ES-I3 (cell line): ENCODE measurements around the gene FMN1.

Experiments
- H3K36me3 ChIP-seq: 2 replicates; pipeline ENCODE4 v1.6.1; 2013; ENCODE audit warnings: mild to moderate bottlenecking, low read length, control low read depth, moderate library complexity; ENCODE audit not compliant: insufficient read depth
- H3K4me1 ChIP-seq: 2 replicates; pipeline ENCODE4 v1.6.1; 2013; ENCODE audit warnings: mild to moderate bottlenecking, control low read depth, low read length; ENCODE audit not compliant: insufficient read depth
- H3K9ac ChIP-seq: 2 replicates; pipeline ENCODE4 v1.6.1; 2013; ENCODE audit warnings: low read depth, mild to moderate bottlenecking, low read length, moderate library complexity
- H3K9me3 ChIP-seq: 2 replicates; pipeline ENCODE4 v1.6.1; 2013; ENCODE audit warnings: mild to moderate bottlenecking, low read length, moderate library complexity; ENCODE audit not compliant: control insufficient read depth, insufficient read depth

Gene FMN1

DNA sequence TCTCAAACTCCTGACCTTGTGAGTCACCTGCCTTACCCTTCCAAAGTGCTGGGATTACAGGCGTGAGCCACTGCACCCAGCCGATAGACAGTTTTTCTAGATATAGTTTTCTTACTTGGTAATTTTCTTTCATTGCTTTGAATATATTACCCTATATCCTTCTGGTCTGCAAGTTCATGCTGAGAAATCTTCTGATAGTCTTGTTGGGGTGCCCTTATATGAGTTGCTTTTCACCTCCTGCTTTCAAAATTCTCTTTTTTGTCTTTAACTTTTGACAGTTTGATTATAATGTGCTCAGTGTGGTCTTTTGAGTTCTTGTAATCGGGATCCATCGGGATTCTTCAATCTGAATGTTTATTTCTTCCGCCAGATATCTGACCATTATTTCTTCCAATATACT lies 259.4 kb downstream of the FMN1 start:
- H3K4me1 ChIP-seq: no peaks in the 10 kb centered on the region
- no peaks in the 10 kb centered on the region for H3K36me3 ChIP-seq
- no peak overlapping the region for H3K9ac ChIP-seq
- H3K9me3 ChIP-seq: peaks cover 7% of the 10 kb centered on the region

DNA sequence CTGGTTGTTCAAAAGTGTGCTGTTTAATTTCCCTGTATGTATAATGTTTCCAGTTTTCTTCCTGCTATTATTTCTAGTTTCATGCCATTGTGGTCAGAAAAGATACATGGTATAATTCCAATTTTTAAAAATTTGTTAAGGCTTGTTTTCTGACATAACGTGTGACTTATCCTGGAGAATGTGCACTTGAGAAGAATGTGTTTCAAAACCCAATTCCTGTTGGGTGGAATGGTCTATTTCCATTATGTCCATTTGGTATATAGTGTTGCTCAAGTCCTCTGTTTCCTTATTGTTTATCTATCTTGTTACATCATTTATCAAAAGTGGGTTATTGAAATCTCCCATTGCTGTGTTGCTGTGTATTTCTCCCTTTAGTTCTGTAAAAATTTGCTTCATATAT lies 261.3 kb downstream of the FMN1 start:
- H3K4me1 ChIP-seq: 0 out of 2 replicates have a peak, but pooled peaks cover 4% of the 10 kb centered on the region

DNA sequence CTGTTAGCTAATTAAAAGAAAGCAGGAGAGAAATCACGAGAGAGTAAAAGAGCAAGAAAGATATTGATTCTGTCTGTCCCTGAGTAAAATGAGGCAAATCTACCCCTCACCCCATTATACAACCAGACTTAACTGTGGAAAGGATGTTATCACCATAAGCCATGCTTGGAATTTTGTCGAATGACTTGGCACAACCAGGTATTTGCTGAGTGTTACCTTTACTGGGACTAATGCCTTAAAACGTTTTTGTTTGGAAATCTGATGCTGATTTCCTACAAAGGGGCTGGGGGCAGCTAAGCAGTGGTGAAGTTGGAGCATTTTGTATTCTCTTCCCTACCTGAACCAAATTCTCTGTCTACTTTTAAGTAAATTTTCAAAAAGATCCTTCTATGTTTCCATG lies 265.6 kb downstream of the FMN1 start:
- Histone ChIP-seq H3K9ac (no peak overlapping the region), H3K4me1 (0 out of 2 replicates have a peak, but pooled peaks cover 4% of the 10 kb centered on the region), H3K9me3 (peaks cover 4% of the 10 kb centered on the region), H3K36me3 (no peaks in the 10 kb centered on the region)

More for the DNA sequence above, 261.3 kb downstream of the FMN1 start:
- Histone ChIP-seq H3K36me3 (no peaks in the 10 kb centered on the region), H3K9me3 (peaks cover 7% of the 10 kb centered on the region), H3K9ac (no peak overlapping the region)

- peaks cover 4% of the 10 kb centered on the region for H3K9me3 ChIP-seq
- H3K4me1 ChIP-seq: 0 out of 2 replicates have a peak, but pooled peaks cover 4% of the 10 kb centered on the region
- H3K9ac ChIP-seq: no peak overlapping the region
- H3K36me3 ChIP-seq: no peaks in the 10 kb centered on the region
These were observed 267.4 kb downstream of the FMN1 start for GRCh38 chr15:32927124-32927523.

DNA sequence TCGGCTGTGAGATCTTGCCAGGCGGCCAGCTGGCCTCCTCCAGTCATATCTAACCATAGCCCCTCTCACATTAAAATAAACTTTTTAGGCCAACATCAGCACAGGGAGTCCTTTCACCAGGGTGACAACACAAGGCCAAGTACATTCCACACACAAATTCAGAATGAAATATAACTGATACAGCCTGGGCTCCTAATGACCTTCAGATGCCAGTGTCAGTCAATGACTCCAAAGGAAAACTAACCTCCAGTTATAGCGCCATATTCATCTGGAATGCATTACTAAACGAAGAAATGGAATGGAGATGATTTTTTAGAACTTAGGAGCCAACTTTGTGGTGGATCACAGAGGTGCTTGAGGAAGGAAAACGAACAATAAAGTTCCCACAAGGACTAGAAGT lies 271.3 kb downstream of the FMN1 start:
- H3K36me3 ChIP-seq: no peaks in the 10 kb centered on the region
- H3K4me1 ChIP-seq: peaks cover 7% of the 10 kb centered on the region; the same call in 1 of the 2 replicates
- H3K9ac ChIP-seq: no peak overlapping the region
- no peaks in the 10 kb centered on the region for H3K9me3 ChIP-seq

DNA sequence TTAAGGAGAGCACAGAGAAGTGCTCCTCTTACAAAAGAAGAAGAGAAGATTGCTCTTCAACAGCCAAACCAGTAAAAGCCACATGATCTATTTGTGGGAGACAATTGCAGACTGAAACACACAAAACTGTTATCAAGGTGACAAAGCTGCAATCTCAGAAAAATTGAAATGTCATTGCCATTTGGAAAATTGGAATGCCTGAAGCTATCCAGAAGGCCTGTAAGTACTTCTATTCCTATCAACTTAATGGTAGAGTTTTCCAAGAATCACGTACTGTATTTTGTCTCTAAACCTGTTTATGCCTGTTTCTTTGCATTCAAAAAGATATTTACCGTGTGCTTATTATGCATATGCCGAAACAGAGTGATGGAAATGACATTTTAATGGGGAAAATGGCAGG lies 272.0 kb downstream of the FMN1 start:
- Histone ChIP-seq H3K9me3 (no peaks in the 10 kb centered on the region), H3K36me3 (no peaks in the 10 kb centered on the region), H3K4me1 (peaks cover 7% of the 10 kb centered on the region; the same call in 1 of the 2 replicates), H3K9ac (no peak overlapping the region)

GRCh38 chr15:32919749-32920414 lies 274.6 kb downstream of the FMN1 start:
- no peaks in the 10 kb centered on the region for H3K36me3 ChIP-seq
- peaks cover 7% of the 10 kb centered on the region; the same call in 1 of the 2 replicates for H3K4me1 ChIP-seq
- no peak overlapping the region for H3K9ac ChIP-seq
- no peaks in the 10 kb centered on the region for H3K9me3 ChIP-seq

DNA sequence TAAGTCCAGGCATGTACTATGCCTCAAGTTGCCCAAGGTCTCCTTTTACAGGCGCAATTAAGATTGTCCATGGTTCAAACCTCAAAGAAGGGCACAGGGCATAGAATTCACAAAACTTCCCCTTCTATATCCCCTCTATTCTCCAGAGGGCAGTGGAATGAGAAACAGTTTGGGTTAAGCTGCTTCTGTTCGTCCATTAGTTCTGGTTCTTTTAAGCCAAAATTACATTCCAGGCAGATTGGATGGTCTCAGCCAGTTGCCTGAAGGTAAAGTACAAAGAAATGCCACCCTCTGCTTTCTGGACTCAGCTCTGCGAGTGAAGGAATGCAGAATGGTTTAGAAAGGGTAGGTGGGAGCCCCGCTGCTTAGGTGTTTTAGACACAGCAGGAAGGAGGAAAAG lies 276.0 kb downstream of the FMN1 start:
- Histone ChIP-seq H3K36me3 (no peaks in the 10 kb centered on the region), H3K9ac (no peak overlapping the region), H3K4me1 (peaks cover 7% of the 10 kb centered on the region; the same call in 1 of the 2 replicates), H3K9me3 (no peaks in the 10 kb centered on the region)

- Histone ChIP-seq H3K4me1 (no peaks in the 10 kb centered on the region), H3K9me3 (no peaks in the 10 kb centered on the region), H3K36me3 (no peaks in the 10 kb centered on the region), H3K9ac (no peak overlapping the region)
These were observed 283.7 kb downstream of the FMN1 start for GRCh38 chr15:32910839-32911238.

DNA sequence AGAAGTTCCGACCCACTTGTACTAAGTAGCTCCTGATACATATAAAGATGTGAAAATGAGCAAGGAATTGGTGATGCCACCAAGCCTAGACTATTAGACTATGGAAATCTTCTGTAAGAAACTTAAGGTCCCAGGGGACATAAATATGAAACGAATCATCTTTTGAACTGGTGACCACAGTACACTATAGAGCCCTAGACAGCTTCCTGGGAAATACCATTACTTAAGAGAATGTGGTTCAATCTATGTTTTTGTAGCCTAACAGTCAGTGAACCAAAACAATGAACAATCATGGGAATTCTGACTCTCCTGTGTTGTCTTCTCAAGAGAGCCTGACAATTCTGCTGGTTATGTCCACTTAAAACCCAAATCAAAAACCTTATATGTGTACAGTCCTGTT lies 285.1 kb downstream of the FMN1 start:
- Histone ChIP-seq H3K9me3 (no peaks in the 10 kb centered on the region), H3K36me3 (no peaks in the 10 kb centered on the region), H3K4me1 (no peaks in the 10 kb centered on the region), H3K9ac (no peak overlapping the region)

GRCh38 chr15:32908872-32909271 lies 285.6 kb downstream of the FMN1 start:
- Histone ChIP-seq H3K36me3 (no peaks in the 10 kb centered on the region), H3K9ac (no peak overlapping the region), H3K4me1 (no peaks in the 10 kb centered on the region), H3K9me3 (no peaks in the 10 kb centered on the region)

DNA sequence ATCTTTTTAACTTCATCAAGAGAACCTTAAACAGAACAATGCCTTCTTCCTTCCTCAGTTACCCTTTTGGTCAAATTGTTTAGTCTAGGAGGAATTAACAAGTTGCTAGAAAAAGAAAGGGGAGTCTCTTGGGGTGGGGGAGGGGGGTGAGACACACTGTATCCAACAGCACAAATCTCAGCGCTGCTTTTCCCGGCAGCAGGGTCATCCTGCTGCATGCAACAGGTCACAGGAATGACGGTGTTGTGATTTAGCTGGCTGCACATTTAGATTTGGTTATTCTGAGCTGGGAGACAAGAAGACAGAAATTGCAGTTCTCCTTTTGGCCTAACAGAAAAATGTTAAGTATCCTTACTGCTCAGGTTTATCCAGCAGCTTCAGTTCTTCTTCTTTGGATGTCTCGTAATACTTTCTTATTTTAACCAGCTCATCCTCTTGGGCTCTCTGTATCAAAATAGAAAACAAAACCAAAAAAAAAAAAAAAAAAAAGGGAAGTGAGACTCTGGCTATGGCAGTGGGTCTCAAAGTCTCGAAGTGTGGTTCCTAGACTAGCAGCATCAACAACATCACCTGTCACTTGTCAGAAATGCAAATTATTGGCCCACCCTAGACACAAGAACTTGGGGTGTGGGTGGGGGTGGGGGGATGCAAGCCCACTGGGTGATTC lies 286.2 kb downstream of the FMN1 start:
- Histone ChIP-seq H3K36me3 (no peaks in the 10 kb centered on the region), H3K9me3 (no peaks in the 10 kb centered on the region), H3K9ac (no peak overlapping the region), H3K4me1 (no peaks in the 10 kb centered on the region)

DNA sequence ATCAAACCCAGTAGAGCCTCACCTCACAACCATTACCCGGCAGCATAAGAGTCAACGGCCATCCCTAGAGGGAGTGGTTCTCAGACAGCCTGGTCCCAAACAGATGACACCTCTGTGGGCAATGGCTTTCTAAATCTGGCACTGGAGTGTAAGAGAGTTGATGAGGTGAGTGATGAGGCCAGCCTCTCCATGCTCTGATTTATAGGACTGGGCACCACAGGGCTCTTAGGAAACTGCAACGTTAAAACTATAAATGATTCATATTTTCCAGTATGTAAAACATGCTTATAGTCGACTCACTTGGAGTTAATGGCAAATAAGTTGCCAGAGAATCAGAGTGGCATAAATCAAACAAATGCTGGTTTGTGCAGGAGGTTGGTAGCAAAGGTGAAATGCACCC lies 289.0 kb downstream of the FMN1 start:
- H3K36me3 ChIP-seq: no peaks in the 10 kb centered on the region

DNA sequence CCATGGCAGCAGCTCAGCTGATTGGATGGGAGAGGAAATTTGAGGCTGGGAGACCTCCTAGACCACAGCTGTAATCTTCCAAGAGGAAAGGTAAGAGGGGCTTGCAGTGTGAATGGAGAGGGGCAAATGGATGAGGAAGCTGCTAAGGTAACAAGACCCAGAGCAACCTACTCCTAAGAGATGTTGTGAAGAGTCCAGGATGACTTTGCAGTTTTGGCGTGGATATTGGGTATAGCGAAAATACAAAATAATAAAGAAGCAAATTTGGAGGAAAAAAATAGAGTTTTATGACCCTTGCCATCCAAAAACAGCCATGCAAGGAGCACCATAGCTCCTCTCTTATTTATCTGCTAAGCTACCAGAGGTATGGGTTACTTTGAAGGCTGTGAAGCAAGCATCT lies 290.1 kb downstream of the FMN1 start:
- Histone ChIP-seq H3K9me3 (no peaks in the 10 kb centered on the region), H3K36me3 (no peaks in the 10 kb centered on the region), H3K4me1 (peaks cover 3% of the 10 kb centered on the region; the same call in 1 of the 2 replicates), H3K9ac (no peak overlapping the region)

More for the DNA sequence above, 289.0 kb downstream of the FMN1 start:
- Histone ChIP-seq H3K9ac (no peak overlapping the region), H3K9me3 (no peaks in the 10 kb centered on the region), H3K4me1 (no peaks in the 10 kb centered on the region)
